Endometrium (tissue), 2 donors: ENCODE results near the gene RAB28.

Experiments
- FAIRE-seq: peaks from 2 replicates; lab custom pipeline; 2012; peaks lifted over from hg19 to GRCh38; lab: Jason Lieb, UNC
- donor health status: control.
- donor health status: control.

Gene RAB28

DNA sequence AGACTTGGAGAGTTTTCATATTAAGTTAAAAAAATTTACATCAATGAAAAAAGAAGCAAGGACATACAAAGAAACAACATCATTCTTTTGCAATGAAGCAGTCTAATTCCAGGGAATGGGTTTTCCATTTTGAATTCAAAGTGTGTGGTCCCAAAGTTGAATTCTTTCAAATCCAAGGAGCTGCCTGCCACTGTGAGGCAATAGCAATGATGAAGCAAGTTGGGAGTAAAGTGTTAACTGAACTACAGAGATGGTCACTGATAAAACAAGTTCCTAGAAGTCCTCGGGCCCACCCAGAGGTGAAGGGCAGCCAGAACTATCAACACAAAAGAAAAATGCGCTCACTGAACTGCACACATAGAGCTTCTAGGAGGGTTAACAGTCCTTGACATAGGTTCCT, 115.9 kb downstream of the RAB28 start:
- no peak for FAIRE-seq

DNA sequence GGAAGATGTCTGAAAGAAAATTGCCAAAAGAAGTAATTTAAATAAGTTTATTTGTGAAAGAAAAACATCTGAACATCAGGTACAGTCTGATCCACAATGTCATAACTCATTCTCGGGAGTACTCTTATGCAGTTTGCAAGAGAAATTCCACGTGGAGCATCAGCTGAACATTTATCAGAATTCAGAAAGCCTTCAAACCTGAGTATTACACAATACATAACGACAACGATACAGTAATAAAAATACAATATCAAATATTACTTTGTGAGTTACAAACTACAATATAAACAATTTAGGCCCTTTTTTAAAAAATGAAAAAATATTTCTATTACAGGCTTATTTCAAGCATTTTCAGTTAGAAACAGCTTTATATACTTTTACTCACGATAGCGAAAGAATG, 116.4 kb downstream of the RAB28 start:
- no peak for FAIRE-seq

DNA sequence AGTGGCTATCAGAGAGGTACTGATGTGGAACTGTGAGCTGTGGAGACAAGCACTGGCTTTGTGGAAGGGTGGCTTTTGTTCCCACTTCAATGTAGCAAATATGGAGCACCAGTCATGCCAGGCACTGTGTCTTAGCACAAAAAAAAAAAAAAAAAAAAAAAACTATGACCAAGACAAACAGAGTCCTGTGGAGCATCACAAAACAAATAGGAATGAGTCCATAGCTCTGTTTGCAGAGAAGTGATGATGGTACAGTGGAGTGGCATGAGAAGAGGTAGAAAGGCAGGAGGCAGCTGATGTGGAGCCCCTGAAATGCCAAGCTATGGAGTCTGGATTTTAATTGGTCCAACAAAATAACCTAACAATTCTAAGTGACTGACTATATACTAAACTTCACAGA, 116.9 kb downstream of the RAB28 start:
- no peak for FAIRE-seq

DNA sequence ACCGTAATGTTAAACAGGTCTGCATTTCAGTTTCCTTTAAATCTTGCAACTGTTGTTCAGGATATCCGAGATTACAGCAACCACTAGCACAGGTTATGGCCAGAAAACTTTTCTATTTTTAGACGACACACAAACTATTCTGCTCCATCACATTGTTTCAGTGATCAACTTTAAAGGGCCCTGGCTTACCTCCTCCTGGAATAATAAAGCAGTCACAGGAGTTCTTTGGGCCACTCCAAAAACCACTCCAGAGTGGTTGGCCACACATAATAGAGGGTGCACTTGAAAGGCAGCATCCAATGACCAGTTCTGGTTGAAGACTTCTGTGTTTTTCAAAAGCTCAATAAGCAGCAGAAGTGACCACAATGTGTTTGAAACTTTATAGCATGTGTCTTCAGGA, 118.9 kb downstream of the RAB28 start:
- no peak for FAIRE-seq

DNA sequence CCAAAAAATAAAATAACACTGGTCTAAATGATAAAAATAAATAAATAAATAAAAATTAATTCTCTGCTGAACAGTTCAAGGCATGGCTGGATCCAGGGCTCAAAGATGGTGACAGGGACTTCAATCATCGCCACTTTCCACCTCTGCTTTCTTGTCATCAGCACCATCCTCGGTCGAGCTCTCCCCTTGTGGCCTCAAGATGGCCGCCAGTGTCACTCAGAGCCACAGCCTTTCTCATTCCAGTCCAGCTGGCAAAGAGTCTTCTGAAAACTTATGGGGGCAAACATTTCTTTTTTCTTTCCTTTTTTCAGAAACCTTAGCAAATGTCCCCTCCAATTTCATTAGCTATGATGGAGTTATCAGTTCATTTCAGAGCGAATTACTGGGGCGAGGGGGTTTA, 119.5 kb downstream of the RAB28 start:
- no peak for FAIRE-seq

DNA sequence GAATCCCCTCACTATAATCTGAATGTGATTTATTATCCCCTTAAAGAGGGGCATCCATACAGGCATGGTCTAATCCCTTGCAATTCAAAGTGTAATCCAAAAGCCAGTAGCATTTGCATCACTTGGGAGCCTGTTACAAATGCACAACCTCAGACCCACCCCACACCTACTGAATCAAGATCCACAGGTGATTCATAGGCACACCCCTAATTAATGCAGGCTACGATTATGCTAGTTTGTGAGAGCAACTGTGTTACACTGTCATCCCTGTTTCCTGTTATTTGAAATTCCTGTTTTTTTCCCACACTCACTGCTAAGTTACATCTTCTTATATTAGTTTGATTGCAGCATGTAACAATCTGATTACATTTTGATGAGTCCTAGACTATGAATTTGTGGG, 120.0 kb downstream of the RAB28 start:
- no peak for FAIRE-seq

DNA sequence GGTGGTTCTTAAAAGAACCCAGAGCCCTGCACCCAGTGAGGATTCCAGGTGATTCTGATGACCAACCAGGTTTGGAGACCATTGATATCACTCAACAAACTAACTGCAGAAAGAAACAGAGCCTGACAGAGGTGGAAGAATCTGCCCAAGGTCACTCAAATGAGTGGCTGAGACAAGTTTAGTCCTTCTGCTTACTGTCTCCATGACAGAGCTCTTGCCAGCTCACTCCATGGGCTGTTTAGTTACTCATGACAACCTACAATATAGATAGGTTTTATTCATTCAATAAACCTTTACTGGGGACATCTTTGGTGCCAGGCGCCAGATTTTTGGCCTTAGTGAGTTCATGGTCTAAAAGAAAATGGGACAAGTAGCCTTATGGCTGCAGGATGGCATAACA, 124.3 kb downstream of the RAB28 start:
- FAIRE-seq, result no peak

DNA sequence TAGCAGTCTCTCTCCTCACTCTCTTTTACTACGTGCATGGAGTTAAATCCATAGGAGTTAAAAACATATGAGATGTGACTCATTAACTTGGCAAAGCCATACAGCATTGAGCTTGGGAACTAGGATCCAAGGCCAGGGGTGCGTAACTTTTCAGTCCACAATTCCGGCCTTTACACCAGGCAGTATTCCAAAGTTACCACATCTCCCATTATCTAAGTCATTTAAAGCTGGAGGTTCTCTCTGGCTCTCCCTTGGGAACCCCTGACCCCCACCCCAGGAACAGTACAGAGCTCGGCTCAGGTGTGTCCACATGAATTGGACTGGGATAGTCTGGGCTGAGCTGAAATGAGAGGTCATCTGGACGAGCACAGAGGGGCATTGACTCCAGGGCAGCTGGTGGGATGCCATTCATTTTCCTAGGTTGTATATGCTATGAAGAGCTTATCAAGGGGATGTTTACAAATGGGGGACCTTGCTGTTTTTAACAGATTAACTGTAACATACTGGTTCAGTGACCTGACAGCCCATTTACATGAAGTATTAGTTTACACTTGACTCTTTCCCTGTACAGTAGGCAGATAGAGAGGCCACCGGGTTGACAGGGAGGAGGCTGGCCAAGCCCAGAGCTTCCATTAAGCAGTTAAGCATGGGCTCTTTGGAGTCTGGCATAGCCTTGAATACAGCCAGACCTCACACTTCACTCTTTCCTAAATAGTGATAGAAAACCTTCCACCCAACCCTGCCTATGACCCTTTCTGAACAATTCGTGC, 128.8 kb downstream of the RAB28 start:
- no peak for FAIRE-seq

DNA sequence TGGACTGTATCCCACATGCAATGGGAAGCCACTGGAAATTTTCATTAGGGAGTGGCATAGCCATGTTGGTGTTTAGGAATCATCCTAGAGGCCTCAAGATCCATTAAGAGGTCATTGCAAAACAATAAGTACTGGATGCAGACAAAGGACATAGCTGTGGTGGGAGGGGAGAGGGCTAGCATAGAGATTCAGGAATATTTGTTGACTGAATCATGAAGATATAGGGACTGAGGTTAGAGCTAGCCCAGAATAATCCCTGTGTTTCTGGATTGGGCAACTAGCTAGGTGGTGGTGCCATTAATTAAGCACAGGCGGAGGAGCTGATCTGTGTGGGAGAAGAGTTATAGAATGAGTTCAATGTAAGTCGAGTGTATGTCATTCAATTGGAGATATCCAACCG, 135.0 kb downstream of the RAB28 start:
- no peak for FAIRE-seq

DNA sequence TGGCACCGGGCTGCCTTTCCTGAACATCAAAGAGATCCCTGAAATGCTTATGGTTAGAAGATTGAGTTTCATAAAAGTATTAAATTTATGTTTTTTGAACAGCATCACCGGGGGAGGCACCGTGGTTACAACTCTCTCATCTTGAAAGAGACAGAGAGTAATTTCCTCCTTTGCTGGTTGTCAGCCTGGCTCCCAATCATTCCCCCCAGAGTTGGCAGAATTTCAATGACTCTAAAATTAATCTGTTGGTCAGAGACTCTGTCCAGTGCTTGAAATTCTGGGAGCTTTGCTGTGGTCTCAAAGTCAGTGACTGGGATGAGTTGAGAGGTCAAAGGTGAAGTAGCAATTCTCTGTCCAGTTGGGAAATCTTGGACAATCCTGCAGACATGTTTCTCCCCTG, 135.9 kb downstream of the RAB28 start:
- FAIRE-seq, result no peak

DNA sequence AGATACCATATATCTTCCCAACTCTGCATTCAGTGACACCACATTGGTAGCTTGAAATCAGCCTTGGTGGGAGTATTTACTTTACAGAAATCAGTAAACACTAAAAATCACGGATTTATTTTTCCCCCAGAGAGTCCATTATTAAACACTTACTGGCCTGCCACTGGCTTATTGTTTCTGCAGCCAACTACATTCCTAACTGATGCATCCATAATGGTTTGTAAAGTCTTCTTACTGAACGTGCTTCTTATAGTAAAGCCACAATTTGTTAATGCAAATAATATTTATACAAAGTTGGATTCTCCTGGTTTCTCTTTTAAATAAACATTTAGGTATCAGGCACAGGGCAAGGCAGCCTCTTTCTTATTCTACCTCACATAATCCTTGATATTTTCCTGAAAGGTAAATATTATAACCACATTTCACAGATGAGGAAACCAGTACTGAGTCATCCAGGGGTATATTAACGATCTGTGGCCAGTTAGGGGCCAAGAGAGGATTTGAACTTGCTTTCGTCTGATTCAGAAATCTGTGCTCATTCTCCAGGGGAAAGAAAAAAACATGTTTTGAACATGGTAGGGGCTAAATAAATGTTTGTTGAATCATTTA, 136.5 kb downstream of the RAB28 start:
- no peak for FAIRE-seq

DNA sequence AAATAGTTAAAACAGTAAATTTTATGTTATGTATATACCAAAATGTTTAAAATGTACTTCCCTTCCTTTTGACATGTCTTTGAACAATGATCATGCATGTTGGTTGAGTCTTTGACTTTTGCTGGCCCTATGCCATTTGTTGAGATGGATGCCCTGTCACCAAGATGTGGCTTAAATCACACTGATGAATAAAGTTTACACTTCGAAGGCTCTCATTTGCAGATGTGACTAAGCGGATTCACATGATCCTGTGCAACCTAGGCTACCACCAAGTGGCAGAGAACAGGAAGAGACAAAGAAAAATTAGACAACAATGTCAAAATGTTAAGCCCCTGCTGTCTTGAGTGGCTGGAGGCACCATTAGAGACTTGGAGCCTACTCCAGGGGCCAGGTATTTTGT, 139.9 kb downstream of the RAB28 start:
- no peak for FAIRE-seq

DNA sequence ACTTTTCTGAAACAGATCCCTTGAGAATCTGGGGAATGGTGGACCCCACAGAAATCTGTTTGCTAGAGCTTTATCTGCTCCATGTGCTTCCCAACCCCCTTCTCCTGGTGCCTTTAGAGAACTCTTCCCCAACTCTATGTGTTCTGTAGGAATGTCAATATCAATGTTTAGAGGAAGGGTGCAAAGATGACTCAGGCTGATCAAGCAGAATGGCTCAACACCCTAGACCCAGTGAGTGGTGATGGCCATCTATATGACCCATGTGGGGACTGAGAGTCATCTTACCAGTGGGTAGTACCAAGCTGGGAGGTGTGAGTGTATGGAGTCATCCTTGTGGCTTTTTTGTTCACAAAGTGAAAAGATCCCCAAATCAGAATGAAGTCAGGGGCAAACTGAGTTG, 143.5 kb downstream of the RAB28 start:
- FAIRE-seq, result no peak

DNA sequence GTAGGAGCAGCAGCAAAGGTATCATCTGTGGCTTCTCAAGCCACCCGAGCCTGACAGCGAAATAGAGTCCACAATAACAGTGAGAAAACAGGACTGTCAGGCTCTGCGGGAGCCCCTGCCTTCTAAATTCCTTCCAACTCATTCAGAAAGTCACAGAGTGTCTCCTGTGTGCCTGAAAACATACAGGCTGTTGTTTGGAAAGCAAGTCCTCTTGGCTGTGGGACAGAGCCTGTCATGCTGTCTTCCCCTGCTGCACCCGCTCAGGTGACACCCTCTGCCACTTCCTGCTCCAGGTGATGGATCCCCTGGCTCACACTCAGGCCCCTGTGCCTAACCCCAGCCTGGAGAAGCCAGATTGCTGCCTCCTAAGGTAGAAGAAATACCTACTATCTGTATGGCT, 152.3 kb downstream of the RAB28 start:
- FAIRE-seq, result no peak

DNA sequence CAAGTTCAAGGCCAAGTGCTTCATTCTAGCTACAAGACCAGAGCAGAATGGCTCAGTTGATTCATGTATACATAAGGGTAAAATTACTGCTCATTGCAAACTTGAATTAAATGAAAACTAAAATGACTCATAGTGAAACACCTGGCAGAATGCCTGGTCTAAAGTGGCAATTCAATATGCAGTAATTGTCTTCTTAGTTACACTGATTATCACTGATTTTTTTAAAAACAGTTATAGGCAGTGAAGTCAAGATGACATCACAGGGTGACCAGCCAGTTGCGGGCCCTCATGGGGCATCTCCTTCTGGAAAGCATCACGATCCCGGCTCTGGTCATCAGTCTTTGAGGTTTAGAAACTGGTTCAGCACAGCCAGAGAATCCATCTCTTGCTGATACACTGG, 154.2 kb downstream of the RAB28 start:
- FAIRE-seq, result no peak

DNA sequence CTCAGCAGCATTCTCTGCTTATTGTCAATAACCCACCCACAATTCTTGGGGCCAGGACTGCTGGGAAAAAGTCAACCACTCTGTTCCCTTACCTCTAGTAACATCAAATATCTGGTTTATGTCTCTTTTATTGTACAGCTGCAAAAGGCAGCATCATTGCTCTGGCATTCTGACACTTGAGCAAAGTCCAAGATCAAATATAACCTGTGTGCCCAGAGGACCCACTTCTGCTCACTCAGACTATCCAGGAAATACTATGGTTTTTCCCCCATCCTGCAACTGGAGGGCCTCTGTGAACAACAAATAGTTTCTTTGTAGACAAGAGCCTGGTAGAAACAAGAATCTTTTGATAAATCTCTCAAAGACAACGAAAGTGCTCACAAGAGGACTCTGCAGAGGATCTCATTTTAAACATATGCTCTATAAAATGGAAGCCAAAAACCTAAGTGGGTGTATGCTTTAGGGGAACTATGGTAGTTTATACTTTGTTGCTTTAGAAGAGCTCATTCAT, 154.7 kb downstream of the RAB28 start:
- no peak for FAIRE-seq

DNA sequence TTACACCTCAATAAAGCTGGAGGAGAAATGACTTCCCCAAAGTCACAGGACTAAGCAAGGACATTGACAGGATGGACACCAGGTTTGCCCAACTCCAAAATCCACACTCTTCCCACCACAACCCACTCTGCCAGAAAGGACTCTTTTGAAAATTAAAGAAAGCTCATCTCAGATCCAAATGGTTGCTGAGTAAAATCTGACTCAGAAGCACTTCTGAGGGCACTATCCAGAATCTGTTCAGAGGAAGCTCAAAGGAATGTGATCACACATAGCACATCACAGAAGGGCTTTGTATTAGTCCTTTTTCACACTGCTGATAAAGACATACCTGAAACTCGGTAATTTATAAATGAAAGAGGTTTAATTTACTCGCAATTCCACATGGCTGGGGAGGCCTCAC, 155.5 kb downstream of the RAB28 start:
- FAIRE-seq, result no peak

DNA sequence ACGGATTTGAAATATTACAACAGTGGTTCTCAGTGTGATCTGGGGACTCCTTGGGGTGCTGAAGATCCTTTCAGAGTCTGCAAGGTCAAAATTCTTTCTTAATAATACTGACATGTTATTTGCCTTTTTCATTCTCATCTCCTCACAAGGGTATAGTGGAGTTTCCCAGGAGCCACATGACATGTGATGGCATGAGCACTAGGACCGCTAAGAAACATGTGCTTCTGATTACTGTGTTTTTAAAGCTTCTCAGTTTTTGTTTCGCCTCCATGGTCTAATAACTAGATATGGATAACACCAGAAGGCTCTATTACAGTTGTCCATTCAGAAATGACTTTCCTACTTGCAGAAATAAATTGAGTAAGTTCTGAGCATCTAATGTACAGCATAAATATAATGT, 156.1 kb downstream of the RAB28 start:
- FAIRE-seq, result no peak

DNA sequence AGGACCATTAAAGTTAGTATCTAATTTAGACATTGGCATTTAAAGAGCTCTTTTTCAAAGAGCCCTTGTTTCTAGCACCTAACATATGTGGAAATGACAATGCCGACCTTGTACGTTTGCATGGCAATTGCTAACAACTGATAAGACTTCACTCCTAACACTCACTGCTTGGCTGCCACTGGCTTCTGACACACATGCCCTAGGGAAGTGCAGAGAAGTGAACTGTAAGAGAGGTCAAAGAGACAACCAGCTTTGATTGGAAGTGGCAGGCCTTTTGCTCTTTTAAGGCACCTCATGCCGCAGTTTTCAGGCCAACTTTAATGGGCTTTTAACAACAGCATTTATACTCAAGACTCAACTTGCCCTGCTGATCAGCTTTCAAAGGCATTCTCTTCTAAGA, 158.4 kb downstream of the RAB28 start:
- no peak for FAIRE-seq

DNA sequence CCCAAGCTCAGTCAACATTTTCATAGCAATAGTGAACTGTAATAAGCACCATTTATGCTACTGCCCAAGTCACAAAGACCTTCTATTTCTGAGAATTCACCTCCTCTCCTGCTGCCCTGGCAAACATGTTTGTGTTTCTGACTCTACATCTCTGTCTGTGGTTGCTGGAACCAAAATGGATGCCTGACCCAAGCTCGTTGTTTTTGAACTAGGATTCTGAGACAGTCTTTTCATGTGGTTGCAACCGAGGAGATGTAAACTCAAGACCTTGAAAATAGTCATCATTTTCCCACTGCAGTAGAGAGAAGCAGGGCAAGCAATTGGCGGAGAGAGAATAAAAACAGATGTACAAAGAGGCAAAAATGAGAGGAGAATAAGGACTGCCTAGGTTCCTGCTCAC, 160.2 kb downstream of the RAB28 start:
- no peak for FAIRE-seq

DNA sequence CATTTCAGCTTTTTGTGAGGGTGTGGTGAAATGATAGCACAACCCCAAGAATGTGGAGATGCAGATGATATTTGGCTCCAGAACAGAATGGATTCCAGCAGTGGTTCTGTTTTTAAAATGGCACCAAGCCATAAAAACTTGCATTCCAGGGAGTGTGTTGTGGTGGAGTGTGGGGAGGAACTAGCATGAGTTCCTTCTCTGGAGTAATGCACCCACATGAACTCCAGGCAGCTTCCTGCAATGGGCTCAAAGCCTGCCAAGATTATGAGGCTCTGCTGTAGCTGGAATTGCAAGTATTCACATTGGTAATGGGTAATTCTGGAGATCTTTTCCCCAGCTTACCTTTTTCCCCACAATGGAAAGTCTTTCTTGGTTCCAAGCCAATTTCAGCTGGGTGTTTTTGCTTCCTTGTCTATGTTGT, 161.4 kb downstream of the RAB28 start:
- FAIRE-seq, result no peak
